ENCODE data around the gene PJVK.
A peak's percentile ranks its signal among the peaks of the same experiment; 100 is the strongest.

The PJVK gene

DNA sequence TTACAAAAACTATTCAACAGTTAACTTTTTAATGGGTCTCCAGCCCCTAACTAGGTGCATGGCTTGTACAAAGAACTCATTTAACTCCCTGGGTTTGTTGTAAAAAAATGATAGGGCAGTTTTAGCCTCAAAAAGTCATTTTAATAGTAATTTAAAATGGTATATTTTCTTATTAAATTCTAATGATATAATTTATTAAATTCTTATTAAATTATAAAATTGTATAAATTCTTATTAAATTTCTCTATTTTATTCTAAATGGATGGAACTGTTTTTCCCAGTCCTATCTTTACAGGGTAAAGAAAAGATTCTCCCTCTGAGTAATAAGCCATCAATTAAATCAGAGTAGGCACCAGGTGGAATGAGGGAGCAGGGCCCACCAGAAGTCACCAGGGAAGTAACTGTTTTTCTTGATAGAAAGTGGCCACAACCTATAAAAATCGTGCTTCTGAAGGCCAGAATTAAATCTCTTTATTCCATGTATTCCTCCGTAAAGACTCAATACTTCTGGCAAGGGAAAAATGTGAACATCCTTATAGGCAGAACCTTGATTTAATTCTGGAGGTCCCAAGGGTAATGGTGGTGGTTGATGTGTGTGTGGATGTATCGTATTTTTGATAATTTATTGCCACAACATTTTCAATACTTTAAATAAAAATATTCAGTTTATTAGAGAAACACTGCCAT lies 26.4 kb downstream of the PJVK start:
- TF ChIP-seq, protein P1, sequence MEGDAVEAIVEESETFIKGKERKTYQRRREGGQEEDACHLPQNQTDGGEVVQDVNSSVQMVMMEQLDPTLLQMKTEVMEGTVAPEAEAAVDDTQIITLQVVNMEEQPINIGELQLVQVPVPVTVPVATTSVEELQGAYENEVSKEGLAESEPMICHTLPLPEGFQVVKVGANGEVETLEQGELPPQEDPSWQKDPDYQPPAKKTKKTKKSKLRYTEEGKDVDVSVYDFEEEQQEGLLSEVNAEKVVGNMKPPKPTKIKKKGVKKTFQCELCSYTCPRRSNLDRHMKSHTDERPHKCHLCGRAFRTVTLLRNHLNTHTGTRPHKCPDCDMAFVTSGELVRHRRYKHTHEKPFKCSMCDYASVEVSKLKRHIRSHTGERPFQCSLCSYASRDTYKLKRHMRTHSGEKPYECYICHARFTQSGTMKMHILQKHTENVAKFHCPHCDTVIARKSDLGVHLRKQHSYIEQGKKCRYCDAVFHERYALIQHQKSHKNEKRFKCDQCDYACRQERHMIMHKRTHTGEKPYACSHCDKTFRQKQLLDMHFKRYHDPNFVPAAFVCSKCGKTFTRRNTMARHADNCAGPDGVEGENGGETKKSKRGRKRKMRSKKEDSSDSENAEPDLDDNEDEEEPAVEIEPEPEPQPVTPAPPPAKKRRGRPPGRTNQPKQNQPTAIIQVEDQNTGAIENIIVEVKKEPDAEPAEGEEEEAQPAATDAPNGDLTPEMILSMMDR (IDR thresholded peaks at IDR 0.05; ENCODE audit: insufficient read depth, low read length, missing control alignments), result no peak
- H3K4me3 ChIP-seq (ENCODE audit: low read depth, low read length), result peak overlapping the region; percentile 76
- POLR2A ChIA-PET, result no interaction called here
- CTCF ChIA-PET, result no interaction called here
- no peak for DNase-seq (ENCODE audit: low read depth, low spot score)

DNA sequence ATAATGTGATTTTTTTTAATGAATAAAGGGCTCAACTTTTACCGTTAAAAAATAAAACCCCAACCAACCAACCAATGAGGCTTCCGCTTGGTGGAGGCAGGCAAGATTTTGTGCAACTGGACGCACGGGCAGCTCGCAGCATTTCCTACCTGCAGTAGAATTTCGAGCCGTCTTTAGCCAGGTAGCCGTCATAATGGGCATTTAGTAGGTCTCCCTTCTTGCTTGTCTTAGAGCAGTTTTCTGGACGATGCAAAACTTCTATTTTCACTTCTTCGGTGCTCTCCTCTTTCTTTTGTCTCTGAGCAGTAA lies 26.9 kb downstream of the PJVK start:
- TF ChIP-seq, protein P1 (IDR thresholded peaks at IDR 0.05; ENCODE audit: insufficient read depth, low read length, missing control alignments), result no peak
- ChIA-PET CTCF (no interaction called here), POLR2A (no interaction called here)
- DNase-seq (ENCODE audit: low read depth, low spot score), result no peak
- H3K4me3 ChIP-seq (ENCODE audit: low read depth, low read length), result peak overlapping the region; percentile 76

DNA sequence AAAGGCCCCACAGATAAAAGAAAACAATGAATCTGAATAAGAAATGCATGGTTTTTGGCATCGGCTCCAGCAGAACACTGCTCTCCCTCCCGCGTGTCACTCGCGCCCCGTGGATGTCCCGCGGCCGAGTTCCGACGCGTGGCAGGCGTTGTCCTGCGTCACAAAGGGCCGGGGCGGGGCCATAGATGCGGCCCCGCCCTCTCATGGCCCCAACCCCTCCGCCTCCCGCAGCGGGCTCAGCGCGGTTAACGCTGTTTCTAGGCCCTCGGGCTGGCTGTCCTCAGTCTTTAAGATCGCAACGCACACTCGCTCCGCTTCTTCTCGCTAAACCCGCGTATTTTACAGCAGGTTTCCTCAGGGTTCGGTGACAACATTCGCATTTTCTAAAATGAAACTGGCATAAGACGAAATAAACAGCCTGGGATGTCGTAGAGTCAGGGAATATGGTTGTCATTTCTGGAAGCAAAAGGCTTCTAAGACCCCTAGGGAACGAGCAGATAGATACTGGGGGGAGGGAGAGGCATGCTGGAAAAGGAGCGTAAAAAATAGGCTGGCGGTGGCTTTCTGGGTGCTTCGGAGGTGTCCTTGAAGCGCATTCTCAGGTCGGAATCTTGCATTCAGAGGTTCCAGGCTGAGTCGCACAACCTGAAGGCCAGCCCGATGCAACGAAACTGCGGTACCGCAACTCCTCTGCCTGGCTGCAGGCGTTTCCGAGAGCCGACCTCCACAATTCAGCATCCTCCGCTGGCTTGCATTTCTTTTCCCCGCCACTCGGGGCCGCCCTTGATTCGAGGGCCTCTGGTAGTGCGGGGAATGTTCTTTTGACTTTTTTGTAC lies 27.5 kb downstream of the PJVK start, which contains the start of gene FKBP7:
Gene FKBP7, minus strand, starts transcription at position 162 of the 836 bp plus-strand sequence. Its CDS starts 101 bp downstream, at position 61.
- TF ChIP-seq, protein P1 (IDR thresholded peaks at IDR 0.05; ENCODE audit: insufficient read depth, low read length, missing control alignments), result peak; percentile 72
- ChIA-PET CTCF (interaction anchor here (0.7 to 1.5 kb wide), 3 partner anchors 27 to 222 kb away, joined by 3 to 5 read pairs (median 4); partner anchors contain the start of genes PJVK and PRKRA), POLR2A (interaction anchor here (2.1 kb wide), 1 partner anchor 28 kb away, joined by 9 read pairs; the partner anchor contains the start of genes PJVK and PRKRA)

DNA sequence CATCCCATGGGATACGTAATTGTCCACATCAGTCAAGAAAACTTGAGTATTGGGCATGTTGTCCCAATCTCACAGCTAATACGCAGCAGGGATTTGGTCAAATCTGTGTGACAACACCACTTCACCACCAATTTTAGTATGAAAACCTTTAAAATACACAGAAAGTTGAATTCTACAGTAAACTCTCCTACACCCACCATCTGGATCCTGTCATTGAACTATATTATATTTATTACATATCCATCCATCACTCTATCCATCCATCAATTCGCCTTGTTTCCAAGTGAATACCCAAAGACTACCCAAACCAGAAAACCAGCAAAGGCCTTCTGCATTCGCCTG lies 28.1 kb downstream of the PJVK start:
- DNase-seq (ENCODE audit: low read depth, low spot score), result no peak
- ChIA-PET POLR2A (interaction anchor here (2.1 kb wide), 1 partner anchor 28 kb away, joined by 9 read pairs; the partner anchor contains the start of genes PJVK and PRKRA), CTCF (interaction anchor here (0.7 to 1.5 kb wide), 5 partner anchors 28 to 221 kb away, joined by 3 to 5 read pairs (median 4); partner anchors contain the start of genes PJVK and PRKRA)
- TF ChIP-seq, protein P1 (IDR thresholded peaks at IDR 0.05; ENCODE audit: insufficient read depth, low read length, missing control alignments), result no peak
- peak overlapping the region; percentile 76 for H3K4me3 ChIP-seq (ENCODE audit: low read depth, low read length)

More for the DNA sequence above, 27.5 kb downstream of the PJVK start, which contains the start of gene FKBP7:
- H3K4me3 ChIP-seq (ENCODE audit: low read depth, low read length), result peak within 1 kb of the TSS; percentile 76
- DNase-seq (ENCODE audit: low read depth, low spot score), result no peak

DNA sequence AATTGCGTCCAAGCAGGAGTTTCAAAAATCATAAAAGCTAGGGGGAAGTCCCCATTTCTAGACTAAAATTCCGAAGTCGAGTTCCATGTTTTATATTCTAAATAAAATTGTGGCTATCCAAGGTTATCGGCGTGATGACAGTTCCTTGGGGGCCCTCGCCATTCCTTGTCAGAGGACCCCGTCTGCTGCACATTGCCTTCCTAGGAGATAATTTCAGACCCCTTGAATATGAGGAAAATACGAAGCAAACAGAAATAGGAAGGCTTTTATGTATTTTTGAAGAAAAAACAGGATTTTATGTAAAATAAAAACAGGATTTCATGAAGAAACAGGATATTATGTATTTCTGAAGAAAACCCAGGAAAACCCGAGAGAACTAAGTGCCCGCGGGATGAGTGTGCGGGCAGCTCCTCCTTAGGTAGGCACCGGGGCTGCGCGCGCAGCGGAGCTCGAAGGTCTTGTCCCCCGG lies 28.6 kb downstream of the PJVK start:
- TF ChIP-seq, protein P1 (IDR thresholded peaks at IDR 0.05; ENCODE audit: insufficient read depth, low read length, missing control alignments), result no peak

More for the DNA sequence above, 28.6 kb downstream of the PJVK start:
- ChIA-PET POLR2A (interaction anchor here (0.6 to 2.1 kb wide), 2 partner anchors 24 to 29 kb away, joined by 3 to 9 read pairs; partner anchors contain the start of genes PJVK and PRKRA), CTCF (interaction anchor here (1.3 to 1.5 kb wide), 4 partner anchors 29 to 221 kb away, joined by 3 to 5 read pairs (median 4); partner anchors contain the start of genes PJVK and PRKRA)
- H3K4me3 ChIP-seq (ENCODE audit: low read depth, low read length), result peak overlapping the region; percentile 81
- DNase-seq (ENCODE audit: low read depth, low spot score), result no peak

Measured in AG04449 (cell line).